Mesendoderm (in vitro differentiated cells): ENCODE measurements around the gene NMNAT3.

Experiments
- DNase-seq: peaks from one replicate; pipeline ENCODE4 v3.0.0; 2013
- H2AK5ac ChIP-seq: 2 replicates; pipeline ENCODE4 v1.6.1; 2013; ENCODE audit warnings: low read length, inconsistent platforms
- H2BK120ac ChIP-seq: 2 replicates; pipeline ENCODE4 v1.6.1; 2013; ENCODE audit warnings: low read depth, mild to moderate bottlenecking, low read length, moderate library complexity, mixed read lengths
- H2BK15ac ChIP-seq: replicated peaks from 2 replicates; pipeline ENCODE4 v1.6.1; 2013; ENCODE audit warnings: low read depth, mild to moderate bottlenecking, moderate library complexity
- H2BK5ac ChIP-seq: 2 replicates; pipeline ENCODE4 v1.6.1; 2013; ENCODE audit warnings: low read length, inconsistent platforms
- H3K18ac ChIP-seq: 2 replicates; pipeline ENCODE4 v1.6.1; 2013; ENCODE audit warnings: mild to moderate bottlenecking, low read length, mixed read lengths
- H3K23ac ChIP-seq: one replicate; pipeline ENCODE4 v1.6.1; 2013; ENCODE audit warnings: low read length
- H3K27ac ChIP-seq: 2 replicates; pipeline ENCODE4 v1.5.1; 2013; ENCODE audit warnings: low read depth, mild to moderate bottlenecking, inconsistent platforms, low read length, moderate library complexity
- H3K27me3 ChIP-seq: 2 replicates; pipeline ENCODE4 v1.6.1; 2013; ENCODE audit warnings: low read length, control low read depth, mild to moderate bottlenecking, inconsistent platforms; ENCODE audit not compliant: insufficient read depth, poor library complexity
- H3K36me3 ChIP-seq: 2 replicates; pipeline ENCODE4 v1.6.1; 2013; ENCODE audit warnings: low read length, inconsistent platforms; ENCODE audit not compliant: control insufficient read depth, insufficient read depth
- H3K4ac ChIP-seq: one replicate; pipeline ENCODE4 v1.6.1; 2013; ENCODE audit warnings: low read depth, mild to moderate bottlenecking, low read length, moderate library complexity
- H3K4me1 ChIP-seq: 2 replicates; pipeline ENCODE4 v1.6.1; 2013; ENCODE audit warnings: low read depth, low read length, inconsistent platforms; ENCODE audit not compliant: control insufficient read depth
- H3K4me2 ChIP-seq: 2 replicates; pipeline ENCODE4 v1.6.1; 2013; ENCODE audit warnings: low read length
- H3K4me3 ChIP-seq: 2 replicates; pipeline ENCODE4 v1.5.1; 2013; ENCODE audit warnings: mild to moderate bottlenecking, low read length
- H3K56ac ChIP-seq: one replicate; pipeline ENCODE4 v1.6.1; 2013; ENCODE audit warnings: low read length
- H3K79me1 ChIP-seq: 2 replicates; pipeline ENCODE4 v1.6.1; 2013; ENCODE audit warnings: low read length, inconsistent platforms
- H3K79me2 ChIP-seq: 2 replicates; pipeline ENCODE4 v1.6.1; 2013; ENCODE audit warnings: mild to moderate bottlenecking, low read length; ENCODE audit not compliant: control insufficient read depth, insufficient read depth
- H3K9ac ChIP-seq: 2 replicates; pipeline ENCODE4 v1.6.1; 2013; ENCODE audit warnings: low read length, inconsistent platforms
- H4K5ac ChIP-seq: one replicate; pipeline ENCODE4 v1.6.1; 2013; ENCODE audit warnings: low read length
- H4K8ac ChIP-seq: one replicate; pipeline ENCODE4 v1.6.1; 2013; ENCODE audit warnings: low read depth, mild to moderate bottlenecking, control low read depth, low read length, moderate library complexity
- WGBS: extraction: QIAGEN DNeasy Blood & Tissue Kit; methylation state at CpG from one replicate; pipeline ENCODE4 v1.1.7; 2013; ENCODE audit warnings: low lambda C conversion rate, missing lambda C conversion rate; ENCODE audit not compliant: insufficient coverage; ENCODE audit errors: extremely low coverage; 5-methylcytosine and 5-hydroxymethylcytosine counted together

NMNAT3 gene

GRCh38 chr3:139674571-139675260 lies 3.1 kb downstream of the NMNAT3 start:
- DNase-seq: no peak
- no peak overlapping the region for H2BK15ac ChIP-seq
- H3K4me1 ChIP-seq: no peaks in the 10 kb centered on the region
- H3K9ac ChIP-seq: no peak overlapping the region
- no peaks in the 10 kb centered on the region for H3K79me2 ChIP-seq
- no peak overlapping the region for H3K4ac ChIP-seq
- no peak overlapping the region for H3K18ac ChIP-seq
- no peak overlapping the region for H3K56ac ChIP-seq
- peaks cover 4% of the 10 kb centered on the region for H3K27me3 ChIP-seq
- H2BK5ac ChIP-seq: no peak overlapping the region
- H3K36me3 ChIP-seq: no peaks in the 10 kb centered on the region
- no peak overlapping the region for H3K4me2 ChIP-seq
- no peak overlapping the region for H3K23ac ChIP-seq
- no peak overlapping the region for H4K5ac ChIP-seq
- H2BK120ac ChIP-seq: no peak overlapping the region
- H3K4me3 ChIP-seq: no peak overlapping the region
- no CpG with 5 or more reads among the region's 6 CpGs for WGBS
- H2AK5ac ChIP-seq: no peak overlapping the region
- no peak overlapping the region for H4K8ac ChIP-seq
- H3K79me1 ChIP-seq: no peaks in the 10 kb centered on the region
- H3K27ac ChIP-seq: no peak overlapping the region

- H4K8ac ChIP-seq: no peak overlapping the region
- no peaks in the 10 kb centered on the region for H3K79me2 ChIP-seq
- no peak for DNase-seq
- H3K4ac ChIP-seq: no peak overlapping the region
- H3K79me1 ChIP-seq: no peaks in the 10 kb centered on the region
- WGBS: no CpG with 5 or more reads among the region's 4 CpGs
- no peak overlapping the region for H4K5ac ChIP-seq
- no peak overlapping the region for H3K27ac ChIP-seq
- H3K18ac ChIP-seq: no peak overlapping the region
- H3K4me1 ChIP-seq: no peaks in the 10 kb centered on the region
- no peak overlapping the region for H3K56ac ChIP-seq
- H3K4me2 ChIP-seq: no peak overlapping the region
- H3K27me3 ChIP-seq: peaks cover 4% of the 10 kb centered on the region
- H3K36me3 ChIP-seq: no peaks in the 10 kb centered on the region
- H2BK120ac ChIP-seq: no peak overlapping the region
- H2BK15ac ChIP-seq: no peak overlapping the region
- H3K9ac ChIP-seq: no peak overlapping the region
- no peak overlapping the region for H3K23ac ChIP-seq
- H2BK5ac ChIP-seq: no peak overlapping the region
- H2AK5ac ChIP-seq: no peak overlapping the region
- H3K4me3 ChIP-seq: no peak overlapping the region
Observed at GRCh38 chr3:139672884-139673283, 4.9 kb downstream of the NMNAT3 start.

- Histone ChIP-seq H3K4ac (no peak overlapping the region), H3K27ac (no peak overlapping the region), H3K79me2 (no peaks in the 10 kb centered on the region), H3K9ac (no peak overlapping the region), H2AK5ac (no peak overlapping the region), H2BK5ac (no peak overlapping the region), H3K4me1 (no peaks in the 10 kb centered on the region), H3K56ac (no peak overlapping the region), H3K4me2 (no peak overlapping the region), H2BK15ac (no peak overlapping the region), H3K4me3 (no peak overlapping the region), H3K79me1 (no peaks in the 10 kb centered on the region), H3K36me3 (no peaks in the 10 kb centered on the region), H3K18ac (no peak overlapping the region), H4K5ac (no peak overlapping the region), H4K8ac (no peak overlapping the region), H2BK120ac (no peak overlapping the region), H3K27me3 (peaks cover 2% of the 10 kb centered on the region), H3K23ac (no peak overlapping the region)
- no peak for DNase-seq
- no CpG with 5 or more reads among the region's 7 CpGs for WGBS
Observed at GRCh38 chr3:139671863-139672646, 5.7 kb downstream of the NMNAT3 start.

GRCh38 chr3:139671107-139671506 lies 6.7 kb downstream of the NMNAT3 start:
- no peak overlapping the region for H2BK15ac ChIP-seq
- DNase-seq: no peak
- H3K23ac ChIP-seq: no peak overlapping the region
- no peaks in the 10 kb centered on the region for H3K36me3 ChIP-seq
- H4K8ac ChIP-seq: no peak overlapping the region
- no peak overlapping the region for H3K4me3 ChIP-seq
- H3K4me1 ChIP-seq: no peaks in the 10 kb centered on the region
- H3K79me1 ChIP-seq: no peaks in the 10 kb centered on the region
- no peak overlapping the region for H3K4me2 ChIP-seq
- no peak overlapping the region for H2AK5ac ChIP-seq
- no CpG with 5 or more reads among the region's 2 CpGs for WGBS
- no peak overlapping the region for H3K56ac ChIP-seq
- no peak overlapping the region for H2BK120ac ChIP-seq
- no peak overlapping the region for H3K9ac ChIP-seq
- H3K79me2 ChIP-seq: no peaks in the 10 kb centered on the region
- no peak overlapping the region for H2BK5ac ChIP-seq
- H3K27ac ChIP-seq: no peak overlapping the region
- no peaks in the 10 kb centered on the region for H3K27me3 ChIP-seq
- no peak overlapping the region for H3K4ac ChIP-seq
- H4K5ac ChIP-seq: no peak overlapping the region
- H3K18ac ChIP-seq: no peak overlapping the region

GRCh38 chr3:139670196-139670595 lies 7.6 kb downstream of the NMNAT3 start:
- Histone ChIP-seq H2BK5ac (no peak overlapping the region), H3K4me3 (no peak overlapping the region), H3K23ac (no peak overlapping the region), H3K4me1 (no peaks in the 10 kb centered on the region), H3K56ac (no peak overlapping the region), H3K4me2 (no peak overlapping the region), H3K27ac (no peak overlapping the region), H3K9ac (no peak overlapping the region), H3K27me3 (no peaks in the 10 kb centered on the region), H3K4ac (no peak overlapping the region), H2BK120ac (no peak overlapping the region), H2BK15ac (no peak overlapping the region), H2AK5ac (no peak overlapping the region), H4K5ac (no peak overlapping the region), H3K79me2 (no peaks in the 10 kb centered on the region), H3K18ac (no peak overlapping the region), H3K36me3 (no peaks in the 10 kb centered on the region), H4K8ac (no peak overlapping the region), H3K79me1 (no peaks in the 10 kb centered on the region)
- WGBS: no CpG with 5 or more reads among the region's 4 CpGs
- DNase-seq: no peak
